ENCODE measurements around the gene MECP2. TPM values are rescaled to one million over a fixed set of nuclear protein-coding genes. Genes with fewer than 3 reads are reported as not detected.

Gene MECP2
- total RNA-seq, 1 donor from 2014 or later, result 58.8 TPM

DNA sequence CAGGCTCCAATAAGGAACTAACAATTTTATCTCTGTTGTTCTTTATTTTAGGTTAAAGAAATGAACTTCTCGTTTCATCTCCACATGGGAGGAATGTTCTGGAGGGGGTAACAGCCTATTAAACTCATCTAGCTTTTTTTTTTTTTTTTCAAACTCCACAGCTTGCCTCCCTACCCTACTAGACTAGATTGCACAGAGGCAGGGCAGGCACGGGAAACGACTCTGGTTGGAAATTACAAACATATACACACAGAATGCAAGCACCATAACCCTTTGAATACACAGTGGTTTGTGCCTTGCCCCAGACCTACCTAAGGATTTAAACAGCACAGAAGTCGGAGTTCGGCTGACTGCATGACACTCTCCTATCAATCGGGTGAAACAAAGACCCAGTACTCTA is 2.7 kb downstream of the MECP2 start:
- intact Hi-C loops (cut with micrococcal nuclease), result loop anchor here (5.0 kb wide), 1 partner anchor 123 kb away; the partner anchor contains the start of genes HCFC1 and TMEM187
- Mint-ChIP-seq H3K27ac (peak overlapping the region; percentile 72), H3K36me3 (ENCODE audit: low read depth) (peaks cover 17% of the 10 kb centered on the region), H3K9me3 (no peaks in the 10 kb centered on the region), H3K4me1 (peaks cover 55% of the 10 kb centered on the region), H3K27me3 (no peaks in the 10 kb centered on the region), H3K4me3 (peak overlapping the region; percentile 93)
- DNase-seq, result no peak

DNA sequence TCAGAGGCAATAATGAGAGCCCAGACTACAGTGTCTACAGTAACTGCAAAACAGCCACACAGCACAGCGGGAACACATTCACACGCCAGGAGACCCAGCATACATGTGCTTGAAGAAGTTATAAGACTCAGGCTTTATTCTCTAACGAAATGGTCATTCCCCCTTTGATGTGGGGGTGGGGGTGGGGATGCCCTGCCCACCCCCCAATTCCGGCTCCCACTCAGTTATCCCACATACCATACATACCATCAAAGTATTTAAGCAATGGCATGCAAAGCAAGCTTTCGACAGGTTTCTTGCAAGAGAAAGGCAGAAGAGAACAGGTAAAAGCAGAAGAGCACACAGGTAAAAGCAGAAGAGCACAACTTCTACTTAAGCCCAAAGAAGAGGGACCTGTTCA is 3.6 kb downstream of the MECP2 start:
- no peak for DNase-seq
- H3K4me1 Mint-ChIP-seq, result peaks cover 50% of the 10 kb centered on the region
- H3K9me3 Mint-ChIP-seq, result no peaks in the 10 kb centered on the region
- H3K4me3 Mint-ChIP-seq, result peak overlapping the region; percentile 70
- intact Hi-C loops (cut with micrococcal nuclease), result no loop called here
- H3K36me3 Mint-ChIP-seq (ENCODE audit: low read depth), result peaks cover 22% of the 10 kb centered on the region
- peak overlapping the region; percentile 58 for H3K27ac Mint-ChIP-seq
- no peaks in the 10 kb centered on the region for H3K27me3 Mint-ChIP-seq

- Mint-ChIP-seq H3K4me3 (peak overlapping the region; percentile 45), H3K27ac (peak overlapping the region; percentile 50), H3K9me3 (no peaks in the 10 kb centered on the region), H3K4me1 (peaks cover 45% of the 10 kb centered on the region), H3K36me3 (ENCODE audit: low read depth) (peaks cover 24% of the 10 kb centered on the region), H3K27me3 (no peaks in the 10 kb centered on the region)
- intact Hi-C loops (cut with micrococcal nuclease), result no loop called here
- no peak for DNase-seq
These were observed 5.1 kb downstream of the MECP2 start for GRCh38 chrX:154092371-154092770.

DNA sequence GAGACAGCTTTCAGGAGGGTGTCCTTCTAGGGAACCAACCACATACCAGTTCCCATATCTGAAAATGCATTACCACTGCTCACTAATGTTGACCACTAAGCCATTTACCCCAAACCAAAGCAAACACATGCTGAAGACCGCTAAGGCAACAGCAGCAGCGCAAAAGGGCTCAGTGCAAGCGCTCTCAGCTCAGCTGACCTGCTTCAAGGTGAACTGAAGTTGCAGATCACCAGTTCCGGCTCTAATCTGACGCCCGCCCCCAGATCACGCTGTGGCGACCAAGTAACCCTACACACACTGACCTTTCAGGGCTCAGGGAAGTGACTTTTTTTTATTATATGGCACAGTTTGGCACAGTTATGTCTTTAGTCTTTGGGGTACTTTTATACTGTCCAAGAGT is 5.8 kb downstream of the MECP2 start:
- intact Hi-C loops (cut with micrococcal nuclease), result no loop called here
- peaks cover 45% of the 10 kb centered on the region for H3K4me1 Mint-ChIP-seq

GRCh38 chrX:154090731-154091130 is 6.8 kb downstream of the MECP2 start:
- no peak for DNase-seq
- intact Hi-C loops (cut with micrococcal nuclease), result no loop called here

More for the DNA sequence above, 5.8 kb downstream of the MECP2 start:
- H3K9me3 Mint-ChIP-seq, result no peaks in the 10 kb centered on the region
- no peaks in the 10 kb centered on the region for H3K27me3 Mint-ChIP-seq
- DNase-seq, result no peak
- peaks cover 24% of the 10 kb centered on the region for H3K36me3 Mint-ChIP-seq (ENCODE audit: low read depth)
- H3K27ac Mint-ChIP-seq, result no peak overlapping the region
- no peak overlapping the region for H3K4me3 Mint-ChIP-seq

GRCh38 chrX:154084449-154085300 is 12.8 kb downstream of the MECP2 start:
- H3K36me3 Mint-ChIP-seq (ENCODE audit: low read depth), result peaks cover 23% of the 10 kb centered on the region
- intact Hi-C loops (cut with micrococcal nuclease), result no loop called here
- H3K27ac Mint-ChIP-seq, result peak overlapping the region; percentile 79
- no peaks in the 10 kb centered on the region for H3K27me3 Mint-ChIP-seq
- H3K9me3 Mint-ChIP-seq, result no peaks in the 10 kb centered on the region
- peak overlapping the region; percentile 34 for H3K4me3 Mint-ChIP-seq
- no peak for DNase-seq
- H3K4me1 Mint-ChIP-seq, result peaks cover 23% of the 10 kb centered on the region

More at GRCh38 chrX:154090731-154091130, 6.8 kb downstream of the MECP2 start:
- peaks cover 40% of the 10 kb centered on the region for H3K4me1 Mint-ChIP-seq
- H3K9me3 Mint-ChIP-seq, result no peaks in the 10 kb centered on the region
- H3K36me3 Mint-ChIP-seq (ENCODE audit: low read depth), result peaks cover 20% of the 10 kb centered on the region
- no peaks in the 10 kb centered on the region for H3K27me3 Mint-ChIP-seq
- peak overlapping the region; percentile 64 for H3K27ac Mint-ChIP-seq
- H3K4me3 Mint-ChIP-seq, result no peak overlapping the region

- Mint-ChIP-seq H3K4me3 (peak overlapping the region; percentile 47), H3K9me3 (no peaks in the 10 kb centered on the region), H3K4me1 (peaks cover 28% of the 10 kb centered on the region), H3K27ac (peak overlapping the region; percentile 86), H3K27me3 (no peaks in the 10 kb centered on the region), H3K36me3 (ENCODE audit: low read depth) (peaks cover 26% of the 10 kb centered on the region)
- intact Hi-C loops (cut with micrococcal nuclease), result no loop called here
- no peak for DNase-seq
These were observed 14.4 kb downstream of the MECP2 start for GRCh38 chrX:154083126-154083517.

GRCh38 chrX:154082396-154083125 is 15.0 kb downstream of the MECP2 start:
- H3K27ac Mint-ChIP-seq, result peak overlapping the region; percentile 86
- H3K36me3 Mint-ChIP-seq (ENCODE audit: low read depth), result peaks cover 26% of the 10 kb centered on the region
- no peaks in the 10 kb centered on the region for H3K27me3 Mint-ChIP-seq
- intact Hi-C loops (cut with micrococcal nuclease), result no loop called here
- no peaks in the 10 kb centered on the region for H3K9me3 Mint-ChIP-seq
- H3K4me3 Mint-ChIP-seq, result peak overlapping the region; percentile 47
- peaks cover 28% of the 10 kb centered on the region for H3K4me1 Mint-ChIP-seq
- no peak for DNase-seq

DNA sequence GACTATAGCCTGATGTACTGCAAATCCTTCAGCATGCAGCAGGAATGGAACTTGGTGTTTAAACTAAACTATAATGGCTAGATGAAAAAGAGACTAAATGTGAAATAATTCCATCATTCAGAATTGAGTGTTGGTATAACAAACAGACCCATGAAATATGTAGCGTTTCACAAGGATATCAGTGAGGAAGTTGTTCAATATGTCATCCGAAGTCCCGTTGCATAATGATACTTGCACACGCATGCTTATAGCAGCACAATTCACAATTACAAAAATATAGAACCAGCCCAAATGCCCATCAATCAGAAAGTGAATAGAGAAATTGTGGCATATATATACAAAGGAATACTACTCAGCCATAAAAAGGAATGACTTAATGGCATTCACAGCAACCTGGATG is 20.4 kb downstream of the MECP2 start:
- no peaks in the 10 kb centered on the region for H3K9me3 Mint-ChIP-seq
- no peak overlapping the region for H3K4me3 Mint-ChIP-seq
- no peaks in the 10 kb centered on the region for H3K27me3 Mint-ChIP-seq
- peaks cover 16% of the 10 kb centered on the region for H3K4me1 Mint-ChIP-seq
- intact Hi-C loops (cut with micrococcal nuclease), result no loop called here
- H3K27ac Mint-ChIP-seq, result no peak overlapping the region
- DNase-seq, result no peak
- H3K36me3 Mint-ChIP-seq (ENCODE audit: low read depth), result peaks cover 25% of the 10 kb centered on the region

DNA sequence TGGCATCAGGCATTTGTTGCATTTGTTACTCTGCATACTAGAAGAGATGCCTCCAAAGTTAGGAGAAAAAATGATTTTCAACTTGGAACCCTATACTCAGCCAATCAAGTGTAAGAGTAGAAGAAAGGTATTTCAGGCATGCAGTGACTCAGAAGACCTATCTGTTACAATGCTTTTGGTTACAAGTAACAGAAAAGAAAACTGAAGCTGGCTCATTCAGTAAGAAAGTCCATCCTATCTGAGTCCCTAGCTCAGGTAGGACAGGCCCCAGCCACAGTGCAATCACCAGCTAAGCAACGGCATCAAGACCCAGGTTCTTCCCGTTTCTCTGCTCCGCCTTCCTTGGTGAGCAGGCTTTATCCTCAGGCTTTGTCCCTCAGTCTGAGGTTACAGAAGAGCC is 23.3 kb downstream of the MECP2 start:
- Mint-ChIP-seq H3K9me3 (no peaks in the 10 kb centered on the region), H3K27me3 (no peaks in the 10 kb centered on the region), H3K36me3 (ENCODE audit: low read depth) (peaks cover 19% of the 10 kb centered on the region), H3K4me3 (no peak overlapping the region), H3K27ac (no peak overlapping the region), H3K4me1 (peaks cover 12% of the 10 kb centered on the region)
- no peak for DNase-seq
- intact Hi-C loops (cut with micrococcal nuclease), result no loop called here

- no peaks in the 10 kb centered on the region for H3K27me3 Mint-ChIP-seq
- no peaks in the 10 kb centered on the region for H3K9me3 Mint-ChIP-seq
- DNase-seq, result no peak
These were observed 25.3 kb downstream of the MECP2 start for GRCh38 chrX:154072192-154072591.

DNA sequence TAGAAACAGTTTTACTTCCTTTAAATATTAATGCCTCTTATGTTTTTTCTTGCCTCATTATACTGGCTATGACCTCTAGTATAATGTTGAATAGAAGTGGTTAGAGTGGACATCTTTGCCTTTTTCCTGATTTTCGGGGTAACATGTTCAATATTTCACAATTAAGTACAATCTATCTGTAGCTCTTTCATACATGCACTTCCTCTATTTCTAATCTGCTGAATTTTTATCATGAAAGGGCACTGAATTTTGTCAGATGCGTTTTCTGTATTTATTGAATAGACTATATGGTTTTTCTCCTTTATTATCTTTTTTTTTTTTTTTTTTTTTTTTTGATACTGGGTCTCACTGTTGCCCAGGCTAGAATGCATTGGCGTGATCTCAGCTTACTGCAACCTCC is 29.0 kb downstream of the MECP2 start:
- intact Hi-C loops (cut with micrococcal nuclease), result no loop called here
- Mint-ChIP-seq H3K27me3 (no peaks in the 10 kb centered on the region), H3K4me3 (no peak overlapping the region), H3K27ac (no peak overlapping the region), H3K4me1 (peaks cover 12% of the 10 kb centered on the region), H3K36me3 (ENCODE audit: low read depth) (peaks cover 9% of the 10 kb centered on the region), H3K9me3 (no peaks in the 10 kb centered on the region)
- DNase-seq, result no peak

More at GRCh38 chrX:154072192-154072591, 25.3 kb downstream of the MECP2 start:
- Mint-ChIP-seq H3K4me3 (no peak overlapping the region), H3K36me3 (ENCODE audit: low read depth) (peaks cover 14% of the 10 kb centered on the region), H3K4me1 (peaks cover 9% of the 10 kb centered on the region), H3K27ac (no peak overlapping the region)
- intact Hi-C loops (cut with micrococcal nuclease), result no loop called here

DNA sequence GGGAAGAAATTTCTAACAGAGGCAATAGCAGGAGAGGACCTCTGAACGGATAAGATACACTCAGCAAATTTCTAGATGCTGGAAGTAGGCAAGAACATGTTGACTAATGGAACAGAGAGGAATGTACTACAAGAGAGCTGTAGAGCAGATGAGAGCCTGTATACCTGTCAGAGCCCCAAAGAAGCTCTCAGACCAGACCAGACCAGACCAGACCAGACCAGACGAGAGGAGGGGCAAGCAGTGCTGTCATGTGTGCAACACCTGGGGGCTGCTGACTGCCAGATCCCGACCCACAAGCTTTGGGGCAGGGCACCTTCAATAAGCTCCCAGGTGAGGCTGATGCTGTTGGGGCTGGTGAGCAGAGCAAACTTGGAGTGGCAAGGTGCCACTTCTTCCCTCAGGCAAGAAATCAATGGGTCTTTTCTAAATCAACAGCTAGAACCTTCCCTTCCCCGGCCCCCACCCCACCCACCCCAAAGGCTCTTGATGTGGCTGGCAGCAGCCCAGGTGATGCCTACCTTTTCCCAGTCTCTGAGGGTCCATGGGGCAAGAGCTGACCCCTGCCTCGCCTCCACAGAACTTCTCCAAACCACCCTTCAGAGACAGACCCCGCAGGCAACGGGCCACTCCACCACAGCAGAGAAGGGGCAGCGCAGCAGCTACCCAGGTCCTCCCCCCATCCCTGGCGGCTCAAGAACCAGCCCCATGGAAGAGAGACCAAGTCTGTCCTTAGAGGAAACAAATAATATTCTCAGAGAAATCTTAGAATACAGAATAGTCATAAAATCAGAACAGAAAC is 32.7 kb downstream of the MECP2 start:
- H3K4me3 Mint-ChIP-seq, result no peak overlapping the region
- intact Hi-C loops (cut with micrococcal nuclease), result no loop called here
- H3K27me3 Mint-ChIP-seq, result no peaks in the 10 kb centered on the region
- peaks cover 16% of the 10 kb centered on the region for H3K36me3 Mint-ChIP-seq (ENCODE audit: low read depth)
- no peak for DNase-seq
- no peaks in the 10 kb centered on the region for H3K9me3 Mint-ChIP-seq
- peak overlapping the region; percentile 21 for H3K27ac Mint-ChIP-seq
- peaks cover 33% of the 10 kb centered on the region for H3K4me1 Mint-ChIP-seq

All from activated CD4-positive, alpha-beta T cell treated with anti-CD3 and anti-CD28 coated beads, Interleukin-2, amount 10 ng/mL, durations not matched to agents 24 days and 14 days (primary cell).